HEK293 (cell line): Measurements from ENCODE around the gene NLGN3.
A peak's percentile ranks its signal among the peaks of the same experiment; 100 is the strongest.

Experiments
- CTCF ChIA-PET: fragments of 350-600 bp; formaldehyde crosslinking; extraction: SDS; loops from one replicate; lab custom pipeline; 2021; ENCODE audit warnings: antibody characterized with exemption; lab: Yijun Ruan, JAX
- POLR2A ChIA-PET: fragments of 300-600 bp; formaldehyde crosslinking; extraction: SDS; loops from one replicate; lab custom pipeline; 2020; ENCODE audit warnings: antibody characterized with exemption, inconsistent platforms; lab: Yijun Ruan, JAX
- H3K27ac ChIP-seq: fragments of 200-500 bp; sonication (Bioruptor generic); 2 replicates; pipeline ENCODE4 v1.5.1; 2014; ENCODE audit warnings: low read depth, low read length, control low read depth, inconsistent platforms; ENCODE audit errors: extremely low read depth
- H3K36me3 ChIP-seq, 2 experiments: fragments of 200-500 bp in 1 of 2; sonication (Bioruptor generic) in 1 of 2; 1 replicate in 1 of 2; 2 replicates in 1 of 2; pipeline ENCODE4 v1.5.1; 2014 to 2017; ENCODE audit warnings: inconsistent platforms in 2 of 2, low read length in 2 of 2; ENCODE audit not compliant: control insufficient read depth in 2 of 2, insufficient read depth in 1 of 2
- H3K4me1 ChIP-seq: fragments of 200-500 bp; sonication (Bioruptor generic); 2 replicates; pipeline ENCODE4 v1.5.1; 2014; ENCODE audit warnings: mild to moderate bottlenecking, low read length, inconsistent platforms; ENCODE audit not compliant: control insufficient read depth, insufficient read depth
- H3K4me3 ChIP-seq: 2 replicates; pipeline ENCODE4 v1.5.1; 2011; ENCODE audit warnings: low read depth, mild to moderate bottlenecking, control low read depth, low read length, moderate library complexity
- H3K9me3 ChIP-seq: fragments of 200-500 bp; sonication (Bioruptor generic); 2 replicates; pipeline ENCODE4 v1.5.1; 2014; ENCODE audit warnings: low read depth, low read length, inconsistent platforms; ENCODE audit not compliant: control insufficient read depth, insufficient read depth
- BCL11A ChIP-seq: fragments of 450-650 bp; formaldehyde crosslinking; IDR thresholded peaks from 2 replicates; pipeline ENCODE4 v1.5.1; 2016; ENCODE audit warnings: low read depth, missing biosample characterization, missing genetic modification characterization
- KLF10 ChIP-seq: fragments of 450-650 bp; IDR thresholded peaks from 2 replicates; pipeline ENCODE4 v1.5.1; 2018; ENCODE audit warnings: missing biosample characterization, mild to moderate bottlenecking, missing genetic modification characterization
- KLF16 ChIP-seq: fragments of 450-650 bp; formaldehyde crosslinking; IDR thresholded peaks from 2 replicates; pipeline ENCODE4 v1.5.1; 2017; ENCODE audit warnings: missing biosample characterization, missing genetic modification characterization
- KLF9 ChIP-seq: fragments of 450-650 bp; formaldehyde crosslinking; IDR thresholded peaks from 2 replicates; pipeline ENCODE4 v1.5.1; 2016; ENCODE audit warnings: missing biosample characterization, missing genetic modification characterization, low read depth
- PRDM1 ChIP-seq: fragments of 450-650 bp; formaldehyde crosslinking; IDR thresholded peaks from 2 replicates; pipeline ENCODE4; 2016; ENCODE audit warnings: missing biosample characterization, missing genetic modification characterization
- YY1 ChIP-seq: fragments of 450-650 bp; formaldehyde crosslinking; IDR thresholded peaks from 2 replicates; pipeline ENCODE4 v1.5.1; 2018; ENCODE audit warnings: missing biosample characterization, missing genetic modification characterization
- ZNF16 ChIP-seq: fragments of 450-650 bp; formaldehyde crosslinking; IDR thresholded peaks from 2 replicates; pipeline ENCODE4 v1.5.1; 2016; ENCODE audit warnings: low read depth, missing biosample characterization, missing genetic modification characterization
- ZNF223 ChIP-seq: fragments of 450-650 bp; formaldehyde crosslinking; IDR thresholded peaks from 2 replicates; pipeline ENCODE4 v1.5.1; 2016; ENCODE audit warnings: missing biosample characterization, missing genetic modification characterization
- ZNF350 ChIP-seq: fragments of 450-650 bp; formaldehyde crosslinking; IDR thresholded peaks from 2 replicates; pipeline ENCODE4 v1.5.0; 2017; ENCODE audit warnings: missing biosample characterization, mild to moderate bottlenecking, missing genetic modification characterization
- ZNF404 ChIP-seq: fragments of 450-650 bp; formaldehyde crosslinking; IDR thresholded peaks from 2 replicates; pipeline ENCODE4 v1.5.1; 2017; ENCODE audit warnings: missing biosample characterization, missing genetic modification characterization
- ZNF529 ChIP-seq: fragments of 450-650 bp; formaldehyde crosslinking; IDR thresholded peaks from 2 replicates; pipeline ENCODE4 v1.5.1; 2017; ENCODE audit warnings: missing genetic modification characterization, missing biosample characterization; ENCODE audit not compliant: insufficient replicate concordance
- ZNF544 ChIP-seq: fragments of 450-650 bp; formaldehyde crosslinking; IDR thresholded peaks from 2 replicates; pipeline ENCODE4 v1.5.0; 2017; ENCODE audit warnings: missing biosample characterization, missing genetic modification characterization
- ZNF560 ChIP-seq: fragments of 450-650 bp; formaldehyde crosslinking; IDR thresholded peaks from 2 replicates; pipeline ENCODE4 v1.5.1; 2017; ENCODE audit warnings: missing biosample characterization, missing genetic modification characterization, borderline replicate concordance
- ZNF654 ChIP-seq: fragments of 450-650 bp; formaldehyde crosslinking; IDR thresholded peaks from 2 replicates; pipeline ENCODE4 v1.5.1; 2016; ENCODE audit warnings: low read depth, missing biosample characterization, missing genetic modification characterization
- TF ChIP-seq, protein P1 (sequence below): fragments of 450-650 bp; formaldehyde crosslinking; IDR thresholded peaks from 2 replicates; pipeline ENCODE4 v1.5.1; 2017; ENCODE audit warnings: missing biosample characterization, missing genetic modification characterization
- TF ChIP-seq, protein P2 (sequence below): fragments of 450-650 bp; formaldehyde crosslinking; IDR thresholded peaks from 2 replicates; pipeline ENCODE4 v1.5.1; 2016; ENCODE audit warnings: missing biosample characterization, missing genetic modification characterization

Gene NLGN3

DNA sequence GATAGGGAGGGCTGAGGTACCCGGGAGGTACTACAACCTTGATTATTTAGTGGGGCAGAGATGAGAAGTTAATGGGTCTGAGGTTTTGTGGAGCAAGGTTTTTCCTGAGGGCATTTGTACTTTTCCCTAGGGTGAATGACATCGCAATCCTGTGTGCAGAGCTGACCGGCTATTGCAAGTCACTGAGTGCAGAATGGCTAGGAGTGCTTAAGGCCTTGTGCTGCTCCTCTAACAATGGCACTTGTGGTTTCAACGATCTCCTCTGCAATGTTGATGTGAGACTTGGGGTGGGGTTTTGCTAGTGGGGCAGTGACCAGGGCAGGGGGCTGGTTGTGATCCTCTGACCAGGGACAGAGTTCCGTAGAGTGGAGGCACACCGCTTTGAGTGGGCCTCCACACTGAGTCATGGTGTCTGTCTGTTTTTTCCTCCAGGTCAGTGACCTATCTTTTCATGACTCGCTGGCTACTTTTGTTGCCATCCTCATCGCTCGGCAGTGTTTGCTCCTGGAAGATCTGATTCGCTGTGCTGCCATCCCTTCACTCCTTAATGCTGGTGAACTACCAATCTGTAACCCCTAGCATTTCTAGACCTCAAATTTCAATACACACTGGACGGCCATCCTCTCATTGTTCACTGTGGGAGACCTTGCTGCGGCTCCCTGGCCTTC lies 16.3 kb upstream of the NLGN3 start (continued):
- TF ChIP-seq, protein P1, sequence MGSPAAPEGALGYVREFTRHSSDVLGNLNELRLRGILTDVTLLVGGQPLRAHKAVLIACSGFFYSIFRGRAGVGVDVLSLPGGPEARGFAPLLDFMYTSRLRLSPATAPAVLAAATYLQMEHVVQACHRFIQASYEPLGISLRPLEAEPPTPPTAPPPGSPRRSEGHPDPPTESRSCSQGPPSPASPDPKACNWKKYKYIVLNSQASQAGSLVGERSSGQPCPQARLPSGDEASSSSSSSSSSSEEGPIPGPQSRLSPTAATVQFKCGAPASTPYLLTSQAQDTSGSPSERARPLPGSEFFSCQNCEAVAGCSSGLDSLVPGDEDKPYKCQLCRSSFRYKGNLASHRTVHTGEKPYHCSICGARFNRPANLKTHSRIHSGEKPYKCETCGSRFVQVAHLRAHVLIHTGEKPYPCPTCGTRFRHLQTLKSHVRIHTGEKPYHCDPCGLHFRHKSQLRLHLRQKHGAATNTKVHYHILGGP (tag by site-specific recombination): no peak
- TF ChIP-seq ZNF544 (tag by site-specific recombination): no peak
- TF ChIP-seq BCL11A: no peak
- no peak for TF ChIP-seq ZNF404 (tag by site-specific recombination)
- no peak for TF ChIP-seq ZNF529 (tag by site-specific recombination)
- no peak for TF ChIP-seq ZNF223 (tag by site-specific recombination)
- no peak for TF ChIP-seq KLF16 (tag by site-specific recombination)
- no peak for TF ChIP-seq KLF10 (tag by site-specific recombination)
- no peak for TF ChIP-seq ZNF560 (tag by site-specific recombination)
- TF ChIP-seq KLF9 (tag by site-specific recombination): no peak

DNA sequence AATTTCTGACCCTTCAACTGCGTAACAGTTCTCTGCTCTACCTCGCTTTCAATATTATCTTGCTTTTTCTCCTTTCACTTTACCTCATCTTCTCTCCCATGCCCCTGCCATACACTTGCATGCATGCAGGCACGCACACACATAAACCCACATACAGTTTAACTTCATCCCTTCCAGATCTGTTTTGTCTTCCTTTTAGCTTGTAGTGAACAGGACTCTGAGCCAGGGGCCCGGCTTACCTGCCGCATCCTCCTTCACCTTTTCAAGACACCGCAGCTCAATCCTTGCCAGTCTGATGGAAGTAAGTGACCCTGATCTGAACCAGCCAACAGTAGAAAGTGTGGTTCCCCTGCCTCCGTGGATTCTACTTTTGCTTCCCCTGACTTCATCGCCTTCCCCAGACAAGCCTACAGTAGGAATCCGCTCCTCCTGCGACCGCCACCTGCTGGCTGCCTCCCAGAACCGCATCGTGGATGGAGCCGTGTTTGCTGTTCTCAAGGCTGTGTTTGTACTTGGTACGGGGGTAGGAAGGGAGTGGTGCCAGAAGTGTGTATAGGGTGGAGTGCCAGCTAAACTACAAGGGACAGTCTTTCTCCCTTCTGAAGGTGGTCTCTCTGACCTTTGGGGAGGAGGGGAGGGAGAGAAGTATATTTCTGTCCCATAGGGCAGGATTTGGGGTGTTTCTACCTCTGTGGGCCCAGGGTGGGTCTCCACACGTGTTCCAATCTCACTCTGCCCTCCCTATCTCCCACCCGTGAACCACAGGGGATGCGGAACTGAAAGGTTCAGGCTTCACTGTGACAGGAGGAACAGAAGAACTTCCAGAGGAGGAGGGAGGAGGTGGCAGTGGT lies 15.5 kb upstream of the NLGN3 start:
- no peak overlapping the region for H3K4me3 ChIP-seq
- POLR2A ChIA-PET: no interaction called here
- H3K36me3 ChIP-seq: peaks cover 16 to 96% of the 10 kb centered on the region in 2 experiments

DNA sequence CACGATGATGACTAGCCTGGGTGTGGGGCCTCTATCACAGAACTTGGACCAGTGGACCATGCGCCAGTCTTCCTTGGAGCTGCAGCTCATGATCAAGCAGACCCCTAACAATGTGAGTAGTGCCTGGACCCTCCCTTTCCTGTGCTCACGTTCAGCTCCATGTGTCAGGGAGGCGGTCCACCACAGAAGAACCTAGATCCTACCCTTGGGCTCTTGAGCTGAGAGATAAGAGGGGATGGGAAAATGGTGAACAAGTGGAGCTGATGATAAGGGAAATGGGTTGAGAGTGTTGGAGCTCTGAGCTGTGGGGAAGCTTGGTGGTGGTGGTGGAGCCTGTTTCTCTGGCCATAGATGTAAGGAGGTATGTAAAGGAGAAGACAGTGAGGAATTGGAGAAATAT lies 13.1 kb upstream of the NLGN3 start:
- POLR2A ChIA-PET: interaction anchor here (1.1 kb wide), 1 partner anchor 13 kb away, joined by 3 read pairs; the partner anchor contains the start of gene MED12
- no peaks in the 10 kb centered on the region for H3K9me3 ChIP-seq
- peaks cover 20 to 96% of the 10 kb centered on the region in 2 experiments for H3K36me3 ChIP-seq
- no peaks in the 10 kb centered on the region for H3K4me1 ChIP-seq
- TF ChIP-seq ZNF350: no peak
- no peak overlapping the region for H3K4me3 ChIP-seq
- H3K27ac ChIP-seq: no peak overlapping the region
- CTCF ChIA-PET: interaction anchor here (0.8 to 1.0 kb wide), 2 partner anchors 66 to 161 kb away, joined by 4 to 7 read pairs; no protein-coding TSS in a partner anchor

More for the DNA sequence above, 15.5 kb upstream of the NLGN3 start:
- TF ChIP-seq PRDM1 (tag by site-specific recombination): peak; percentile 52
- TF ChIP-seq YY1 (tag by site-specific recombination): no peak
- TF ChIP-seq, protein P2, sequence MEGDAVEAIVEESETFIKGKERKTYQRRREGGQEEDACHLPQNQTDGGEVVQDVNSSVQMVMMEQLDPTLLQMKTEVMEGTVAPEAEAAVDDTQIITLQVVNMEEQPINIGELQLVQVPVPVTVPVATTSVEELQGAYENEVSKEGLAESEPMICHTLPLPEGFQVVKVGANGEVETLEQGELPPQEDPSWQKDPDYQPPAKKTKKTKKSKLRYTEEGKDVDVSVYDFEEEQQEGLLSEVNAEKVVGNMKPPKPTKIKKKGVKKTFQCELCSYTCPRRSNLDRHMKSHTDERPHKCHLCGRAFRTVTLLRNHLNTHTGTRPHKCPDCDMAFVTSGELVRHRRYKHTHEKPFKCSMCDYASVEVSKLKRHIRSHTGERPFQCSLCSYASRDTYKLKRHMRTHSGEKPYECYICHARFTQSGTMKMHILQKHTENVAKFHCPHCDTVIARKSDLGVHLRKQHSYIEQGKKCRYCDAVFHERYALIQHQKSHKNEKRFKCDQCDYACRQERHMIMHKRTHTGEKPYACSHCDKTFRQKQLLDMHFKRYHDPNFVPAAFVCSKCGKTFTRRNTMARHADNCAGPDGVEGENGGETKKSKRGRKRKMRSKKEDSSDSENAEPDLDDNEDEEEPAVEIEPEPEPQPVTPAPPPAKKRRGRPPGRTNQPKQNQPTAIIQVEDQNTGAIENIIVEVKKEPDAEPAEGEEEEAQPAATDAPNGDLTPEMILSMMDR: peak; percentile 83
- TF ChIP-seq ZNF654 (tag by site-specific recombination): peak; percentile 46
- no peak for TF ChIP-seq ZNF16
- no peaks in the 10 kb centered on the region for H3K9me3 ChIP-seq
- CTCF ChIA-PET: interaction anchor here (0.5 to 2.8 kb wide), 14 partner anchors 10 to 975 kb away, joined by 3 to 24 read pairs (median 4); partner anchors contain the start of gene MED12
- H3K4me1 ChIP-seq: no peaks in the 10 kb centered on the region
- H3K27ac ChIP-seq: no peak overlapping the region
